H1 (cell line): ENCODE measurements around the gene NRXN3. TPM values are rescaled to one million over a fixed set of nuclear protein-coding genes. Genes with fewer than 3 reads are reported as not detected.

Experiments used
- CTCF ChIA-PET: fragments of 300-600 bp; sonication (Branson Sonifier 250); formaldehyde crosslinking; loops from one replicate; lab custom pipeline; 2021; ENCODE audit not compliant: partially characterized antibody; lab: Charles Lee
- POLR2A ChIA-PET: fragments of 300-600 bp; sonication (Branson Sonifier 250); formaldehyde crosslinking; loops from one replicate; lab custom pipeline; 2021; ENCODE audit warnings: inconsistent platforms; ENCODE audit not compliant: partially characterized antibody; lab: Charles Lee
- DNase-seq, 2 experiments: peaks; one replicate each; pipeline versions ENCODE4 v3.0.0 to v3.0.0-alpha.2; 2010 to 2022; ENCODE audit warnings: low spot score in 2 of 2, low read depth in 1 of 2, mixed read lengths in 1 of 2
- FAIRE-seq: peaks from 2 replicates; lab custom pipeline; 2011; peaks lifted over from hg19 to GRCh38; lab: Jason Lieb, UNC
- H2AFZ ChIP-seq: 2 replicates; pipeline ENCODE4 v1.8.1; 2012; ENCODE audit warnings: low read length, inconsistent platforms
- H2AK5ac ChIP-seq: 2 replicates; pipeline ENCODE4 v1.6.1; 2013; ENCODE audit warnings: low read depth, low read length
- H2BK120ac ChIP-seq: replicated peaks from 2 replicates; pipeline ENCODE3; 2013; ENCODE audit warnings: low read depth, low read length, inconsistent platforms
- H2BK12ac ChIP-seq: 2 replicates; pipeline ENCODE4 v1.6.1; 2013; ENCODE audit warnings: low read depth, low read length
- H2BK15ac ChIP-seq: 2 replicates; pipeline ENCODE4 v1.6.1; 2013; ENCODE audit warnings: low read length
- H2BK20ac ChIP-seq: 2 replicates; pipeline ENCODE4 v1.6.1; 2013; ENCODE audit warnings: low read length
- H2BK5ac ChIP-seq: 2 replicates; pipeline ENCODE4 v1.6.1; 2013; ENCODE audit warnings: low read depth, low read length
- H3K14ac ChIP-seq: 2 replicates; pipeline ENCODE4 v1.6.1; 2013; ENCODE audit warnings: inconsistent platforms; ENCODE audit not compliant: insufficient read length
- H3K18ac ChIP-seq: 2 replicates; pipeline ENCODE4 v1.6.1; 2013; ENCODE audit warnings: low read length; ENCODE audit errors: extremely low read depth
- H3K23ac ChIP-seq: 2 replicates; pipeline ENCODE4 v1.6.1; 2013; ENCODE audit warnings: inconsistent platforms; ENCODE audit not compliant: insufficient read length
- H3K23me2 ChIP-seq: 2 replicates; pipeline ENCODE4 v1.6.1; 2013; ENCODE audit warnings: low read depth, low read length
- H3K27ac ChIP-seq: 2 replicates; pipeline ENCODE4 v1.6.1; 2011; ENCODE audit warnings: low read depth, low read length, inconsistent platforms
- H3K27me3 ChIP-seq, 4 experiments: replicated peaks in 1 of 4; 1 replicate in 1 of 4; 2 replicates in 3 of 4; pipeline versions ENCODE4 v1.6.1 to v1.8.1; 2011 to 2013; ENCODE audit warnings: low read length in 3 of 4, mild to moderate bottlenecking in 3 of 4, inconsistent platforms in 2 of 4, mixed read lengths in 2 of 4, moderate library complexity in 1 of 4; ENCODE audit not compliant: control insufficient read depth in 3 of 4, insufficient read depth in 3 of 4; ENCODE audit errors: extremely low read depth in 1 of 4
- H3K36me3 ChIP-seq, 4 experiments: 2 replicates each; pipeline versions ENCODE4 v1.6.1 to v1.8.1; 2011 to 2013; ENCODE audit warnings: mild to moderate bottlenecking in 4 of 4, low read length in 3 of 4, moderate library complexity in 2 of 4, control low read depth in 1 of 4, inconsistent platforms in 1 of 4; ENCODE audit not compliant: insufficient read depth in 4 of 4, control insufficient read depth in 2 of 4
- H3K4ac ChIP-seq: replicated peaks from 2 replicates; pipeline ENCODE3; 2013; ENCODE audit warnings: low read length, low read depth, mixed read lengths, inconsistent platforms; ENCODE audit not compliant: insufficient read length
- H3K4me1 ChIP-seq, 4 experiments: replicated peaks in 1 of 4; 1 replicate in 1 of 4; 2 replicates in 3 of 4; pipeline versions ENCODE4 v1.6.1 to v1.8.1; 2011 to 2013; ENCODE audit warnings: low read length in 3 of 4, inconsistent platforms in 2 of 4, mixed read lengths in 1 of 4; ENCODE audit not compliant: insufficient read depth in 4 of 4, control insufficient read depth in 3 of 4
- H3K4me2 ChIP-seq, 2 experiments: 2 replicates each; pipeline versions ENCODE4 v1.6.1 to v1.8.1; 2011 to 2013; ENCODE audit warnings: low read depth in 2 of 2, low read length in 2 of 2, control low read depth in 1 of 2, inconsistent platforms in 1 of 2, mild to moderate bottlenecking in 1 of 2; ENCODE audit not compliant: insufficient read depth in 1 of 2
- H3K4me3 ChIP-seq, 4 experiments: fragments of 200-600, 300-600 bp in 1 of 4; sonication (generic), shearing (Covaris generic), sonication (Bioruptor Twin) in 1 of 4; 2 replicates each; pipeline versions ENCODE4 v1.5.1 to v1.8.1; 2011 to 2016; ENCODE audit warnings: low read length in 4 of 4, low read depth in 3 of 4, control low read depth in 2 of 4, inconsistent platforms in 2 of 4, mild to moderate bottlenecking in 2 of 4, mixed read lengths in 1 of 4, moderate library complexity in 1 of 4; ENCODE audit not compliant: insufficient read depth in 2 of 4; ENCODE audit errors: extremely low read depth in 1 of 4
- H3K56ac ChIP-seq: replicated peaks from 2 replicates; pipeline ENCODE3; 2013; ENCODE audit warnings: low read depth, mild to moderate bottlenecking, mixed read lengths, low read length, inconsistent platforms; ENCODE audit not compliant: insufficient read length
- H3K79me1 ChIP-seq: 2 replicates; pipeline ENCODE4 v1.6.1; 2013; ENCODE audit warnings: low read depth, low read length, control low read depth
- H3K79me2 ChIP-seq, 2 experiments: 2 replicates each; pipeline versions ENCODE4 v1.6.1 to v1.8.1; 2012 to 2013; ENCODE audit warnings: low read length in 2 of 2, mild to moderate bottlenecking in 2 of 2, inconsistent platforms in 1 of 2; ENCODE audit not compliant: insufficient read depth in 2 of 2, control insufficient read depth in 1 of 2
- H3K9ac ChIP-seq, 4 experiments: replicated peaks in 1 of 4; 1 replicate in 1 of 4; 2 replicates in 3 of 4; pipeline versions ENCODE4 v1.6.1 to v1.8.1; 2011 to 2013; ENCODE audit warnings: low read depth in 3 of 4, low read length in 3 of 4, control low read depth in 2 of 4, mild to moderate bottlenecking in 2 of 4, moderate library complexity in 2 of 4, inconsistent platforms in 1 of 4; ENCODE audit errors: extremely low read depth in 1 of 4
- H3K9me3 ChIP-seq, 2 experiments: 2 replicates each; pipeline versions ENCODE4 v1.6.1 to v1.8.1; 2012 to 2013; ENCODE audit warnings: mild to moderate bottlenecking in 2 of 2, moderate library complexity in 2 of 2, control low read depth in 1 of 2, inconsistent platforms in 1 of 2, low read depth in 1 of 2, low read length in 1 of 2, mixed read lengths in 1 of 2; ENCODE audit not compliant: insufficient read depth in 2 of 2
- H4K20me1 ChIP-seq, 2 experiments: replicated peaks in 1 of 2; 2 replicates each; pipeline versions ENCODE3 to v1.8.1; 2011 to 2013; ENCODE audit warnings: inconsistent platforms in 2 of 2, low read length in 2 of 2, mild to moderate bottlenecking in 1 of 2; ENCODE audit not compliant: insufficient read depth in 2 of 2, control insufficient read depth in 1 of 2
- H4K5ac ChIP-seq: 2 replicates; pipeline ENCODE4 v1.6.1; 2013; ENCODE audit warnings: low read length, low read depth, mixed read lengths, inconsistent platforms; ENCODE audit not compliant: insufficient read length
- H4K8ac ChIP-seq: 2 replicates; pipeline ENCODE4 v1.8.0; 2013; ENCODE audit warnings: mild to moderate bottlenecking, moderate library complexity, low read length, inconsistent platforms; ENCODE audit not compliant: insufficient read depth; ENCODE audit errors: extremely low read depth
- H4K91ac ChIP-seq: replicated peaks from 2 replicates; pipeline ENCODE3; 2013; ENCODE audit warnings: low read length, mixed read lengths, inconsistent platforms; ENCODE audit not compliant: insufficient read length
- ASH2L ChIP-seq: fragments of 200-600, 300-600 bp; sonication (generic); IDR thresholded peaks from one replicate; pipeline ENCODE4 v1.7.1; 2017; ENCODE audit warnings: low read length
- CTBP2 ChIP-seq: IDR thresholded peaks from 2 replicates; pipeline ENCODE4 v1.7.0; 2011; ENCODE audit warnings: borderline replicate concordance, mild to moderate bottlenecking, moderate library complexity, mixed read lengths, low read length; ENCODE audit not compliant: insufficient read depth, insufficient read length
- EZH2 ChIP-seq: fragments of 200-600 bp; sonication (generic); IDR thresholded peaks from 2 replicates; pipeline ENCODE4 v1.7.1; 2012; ENCODE audit warnings: low read depth, mild to moderate bottlenecking, moderate library complexity, low read length, inconsistent platforms; ENCODE audit not compliant: severe bottlenecking
- KDM5A ChIP-seq: fragments of 200-600 bp; IDR thresholded peaks from 2 replicates; pipeline ENCODE4 v1.7.1; 2012; ENCODE audit warnings: mild to moderate bottlenecking, low read length, inconsistent platforms, mixed read lengths
- PHF8 ChIP-seq: fragments of 200-600 bp; sonication (generic); conservative IDR thresholded peaks from 2 replicates; pipeline ENCODE4 v1.7.1; 2012; ENCODE audit warnings: low read depth, mild to moderate bottlenecking, inconsistent platforms, low read length, moderate library complexity
- POLR2A ChIP-seq, 2 experiments: IDR thresholded peaks; 1 replicate in 1 of 2; 2 replicates in 1 of 2; pipeline ENCODE4 v1.6.1; 2011; ENCODE audit warnings: low read depth in 2 of 2, low read length in 2 of 2, mild to moderate bottlenecking in 2 of 2; ENCODE audit errors: control extremely low read depth in 1 of 2
- POLR2AphosphoS5 ChIP-seq: IDR thresholded peaks from 2 replicates; pipeline ENCODE4 v1.6.1; 2011; ENCODE audit warnings: low read depth, low read length
- RNF2 ChIP-seq: fragments of 200-900, 300-1000 bp; sonication (generic); IDR thresholded peaks from 2 replicates; pipeline ENCODE4 v1.7.1; 2016; ENCODE audit warnings: borderline replicate concordance, low read depth, mild to moderate bottlenecking, antibody characterized with exemption, low read length; ENCODE audit not compliant: poor library complexity, severe bottlenecking; ENCODE audit errors: missing control alignments
- SP2 ChIP-seq: IDR thresholded peaks from 2 replicates; pipeline ENCODE4 v1.6.1; 2012; ENCODE audit warnings: mild to moderate bottlenecking, low read length, inconsistent platforms
- SRF ChIP-seq: IDR thresholded peaks from 2 replicates; pipeline ENCODE4 v1.6.1; 2011; ENCODE audit warnings: mild to moderate bottlenecking, low read depth, low read length, moderate library complexity
- TAF1 ChIP-seq: IDR thresholded peaks from 2 replicates; pipeline ENCODE4 v1.6.1; 2011; ENCODE audit warnings: mild to moderate bottlenecking, low read depth, low read length
- WGBS, 2 experiments: shearing (Covaris generic) in 1 of 2; methylation state at CpG; one replicate each; pipeline versions ENCODE4 v1.1.6 to v1.1.7; 2013 to 2015; ENCODE audit warnings: low lambda C conversion rate in 2 of 2, mixed read lengths in 2 of 2, inconsistent platforms in 1 of 2, low coverage in 1 of 2, missing lambda C conversion rate in 1 of 2; ENCODE audit not compliant: insufficient replicate concordance in 2 of 2, insufficient coverage in 1 of 2, insufficient read length in 1 of 2; ENCODE audit errors: extremely low coverage in 1 of 2, missing lambda C conversion rate in 1 of 2; 5-methylcytosine and 5-hydroxymethylcytosine counted together
- polyA plus RNA-seq, 7 experiments: library from polyadenylated mRNA; depleted of rRNA in 3 of 7; stranded (reverse) in 5 of 7; unstranded in 2 of 7; fragments of >200 nt in 5 of 7; fragments of 200-250 nt in 2 of 7; gene quantifications; 1 replicate in 5 of 7; 2 replicates in 1 of 7; 4 replicates in 1 of 7; pipeline versions ENCODE4 v1.2.1 to v1.2.3, GENCODE V29; 2011 to 2013; ENCODE audit warnings: missing spikeins in 2 of 7, mixed read lengths in 2 of 7
- total RNA-seq: library from RNA; stranded (reverse); fragmentation: NEBNext Ultra II Directional; extraction: Animal tissue kit (Norgen Biotek cat#: 25700); gene quantifications from 2 replicates; pipeline ENCODE4 v1.2.1, GENCODE V29; 2021
- TF ChIP-seq, protein P1 (sequence below): IDR thresholded peaks from 2 replicates; pipeline ENCODE4 v1.6.1; 2011; ENCODE audit warnings: low read depth, mild to moderate bottlenecking, low read length; ENCODE audit not compliant: insufficient read depth
- TF ChIP-seq, protein P2 (sequence below): IDR thresholded peaks from 2 replicates; pipeline ENCODE4 v1.6.1; 2012; ENCODE audit warnings: inconsistent platforms

The NRXN3 gene
- total and polyA plus RNA-seq, 2 of the 8 experiments (the other 6 are each of a cell fraction or from before 2014, with no cell fraction given): 2.6 to 4.1 TPM

DNA sequence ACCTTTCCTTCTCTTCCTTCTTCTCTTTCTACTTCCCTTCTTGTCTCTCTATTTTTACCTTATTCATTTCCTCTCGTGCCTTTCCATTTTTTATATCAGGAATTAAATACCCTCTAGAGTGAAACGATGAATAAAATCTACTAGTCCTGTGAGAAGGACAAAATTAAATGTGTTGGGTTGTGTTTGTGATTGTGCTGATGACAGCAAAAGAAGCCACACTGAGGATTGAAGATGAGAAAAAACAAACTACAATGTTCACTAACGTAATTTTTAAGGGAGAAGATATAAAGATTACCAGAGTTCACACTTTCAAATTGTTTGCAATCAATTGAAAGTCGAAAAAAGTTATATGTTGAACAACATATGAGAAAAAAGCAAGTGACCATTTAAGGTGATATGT lies 1029.0 kb downstream of the NRXN3 start:
- no peak overlapping the region for H2BK20ac ChIP-seq
- H2AK5ac ChIP-seq: no peak overlapping the region
- H3K36me3 ChIP-seq: no peaks in the 10 kb centered on the region
- H4K91ac ChIP-seq: no peak overlapping the region
- no peaks in the 10 kb centered on the region for H3K79me1 ChIP-seq
- no peak overlapping the region for H3K4me3 ChIP-seq
- no peak overlapping the region for H3K23ac ChIP-seq
- H2BK12ac ChIP-seq: no peak overlapping the region
- no peaks in the 10 kb centered on the region for H3K4me1 ChIP-seq
- H3K14ac ChIP-seq: no peak overlapping the region
- no peak overlapping the region for H4K5ac ChIP-seq
- H3K4me2 ChIP-seq: no peak overlapping the region
- 98 to 100% methylated on average over 1 to 4 of the region's 4 CpGs for WGBS, 2 experiments
- no peak overlapping the region for H3K27ac ChIP-seq
- no peak overlapping the region for H4K8ac ChIP-seq
- no peak overlapping the region for H2BK120ac ChIP-seq
- CTCF ChIA-PET: no interaction called here
- H3K23me2 ChIP-seq: no peaks in the 10 kb centered on the region
- FAIRE-seq (no peak), DNase-seq (no peak)
- H3K9me3 ChIP-seq: no peaks in the 10 kb centered on the region
- H3K4ac ChIP-seq: no peak overlapping the region
- no peak overlapping the region for H2BK15ac ChIP-seq
- no peaks in the 10 kb centered on the region for H4K20me1 ChIP-seq
- H2BK5ac ChIP-seq: no peak overlapping the region
- POLR2A ChIA-PET: no interaction called here
- H3K79me2 ChIP-seq: no peaks in the 10 kb centered on the region
- H2AFZ ChIP-seq: no peak overlapping the region
- no peak overlapping the region for H3K18ac ChIP-seq
- H3K56ac ChIP-seq: no peak overlapping the region
- no peaks in the 10 kb centered on the region for H3K27me3 ChIP-seq
- no peak overlapping the region for H3K9ac ChIP-seq
- TF ChIP-seq POLR2A (IDR thresholded peaks at IDR 0.05; ENCODE audit: control extremely low read depth in 1 of 2, low read depth in 2 of 2, low read length in 2 of 2): no peak
- no peak for TF ChIP-seq CTBP2
- no peak for TF ChIP-seq TAF1
- TF ChIP-seq SP2: no peak
- TF ChIP-seq RNF2: no peak
- TF ChIP-seq, protein P1, sequence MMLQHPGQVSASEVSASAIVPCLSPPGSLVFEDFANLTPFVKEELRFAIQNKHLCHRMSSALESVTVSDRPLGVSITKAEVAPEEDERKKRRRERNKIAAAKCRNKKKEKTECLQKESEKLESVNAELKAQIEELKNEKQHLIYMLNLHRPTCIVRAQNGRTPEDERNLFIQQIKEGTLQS: no peak
- no peak for TF ChIP-seq POLR2AphosphoS5
- TF ChIP-seq PHF8: no peak
- no peak for TF ChIP-seq SRF
- TF ChIP-seq ASH2L: no peak
- TF ChIP-seq, protein P2, sequence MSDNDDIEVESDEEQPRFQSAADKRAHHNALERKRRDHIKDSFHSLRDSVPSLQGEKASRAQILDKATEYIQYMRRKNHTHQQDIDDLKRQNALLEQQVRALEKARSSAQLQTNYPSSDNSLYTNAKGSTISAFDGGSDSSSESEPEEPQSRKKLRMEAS: no peak
- TF ChIP-seq KDM5A: no peak
- no peak for TF ChIP-seq EZH2
